PC-9 (cell line): Measurements from ENCODE around the gene SLX4IP. TPM values are rescaled to one million over a fixed set of nuclear protein-coding genes. Genes with fewer than 3 reads are reported as not detected.

ENCODE experiments used
- BruUV-seq: library from RNA; stranded (reverse); fragments of 400-500 nt; replicated peaks from 2 replicates; lab custom pipeline; 2021; lab: Mats Ljungman, UMichigan
- CTCF ChIA-PET: fragments of 300-600 bp; sonication (Branson Sonifier 250); formaldehyde crosslinking; loops from one replicate; lab custom pipeline; 2022; ENCODE audit warnings: antibody characterized with exemption; lab: Charles Lee
- POLR2A ChIA-PET: fragments of 300-600 bp; sonication (Branson Sonifier 250); formaldehyde crosslinking; loops from one replicate; lab custom pipeline; 2022; ENCODE audit warnings: antibody characterized with exemption; ENCODE audit not compliant: unreplicated experiment; lab: Charles Lee
- DNase-seq, 2 experiments: peaks; one replicate each; pipeline versions ENCODE4 v3.0.0 to v3.0.0-alpha.2; 2015 to 2022; ENCODE audit warnings: mixed read lengths in 1 of 2
- H2AFZ ChIP-seq: fragments of 200-600 bp; sonication (generic); 2 replicates; pipeline ENCODE4 v1.8.1; 2017; ENCODE audit warnings: antibody characterized with exemption
- H3F3A ChIP-seq: fragments of 200-600 bp; sonication (generic); 2 replicates; pipeline ENCODE4 v1.8.1; 2017; ENCODE audit warnings: antibody characterized with exemption, mild to moderate bottlenecking, low read depth; ENCODE audit not compliant: insufficient read depth
- H3K27ac ChIP-seq: fragments of 200-600 bp; sonication (generic); 2 replicates; pipeline ENCODE4 v1.6.1; 2016; ENCODE audit warnings: mixed run types
- H3K27me3 ChIP-seq: fragments of 200-600 bp; sonication (generic); 2 replicates; pipeline ENCODE4 v1.6.1; 2016; ENCODE audit warnings: low read depth, mixed run types; ENCODE audit not compliant: insufficient read depth
- H3K36me3 ChIP-seq: fragments of 200-600 bp; sonication (generic); 2 replicates; pipeline ENCODE4 v1.6.1; 2016; ENCODE audit warnings: low read depth, mixed run types
- H3K4me1 ChIP-seq: fragments of 200-600 bp; sonication (generic); replicated peaks from 2 replicates; pipeline ENCODE4 v1.6.1; 2016; ENCODE audit warnings: mixed run types; ENCODE audit not compliant: insufficient read depth
- H3K4me2 ChIP-seq: fragments of 200-600 bp; sonication (generic); 2 replicates; pipeline ENCODE4 v1.6.1; 2017; ENCODE audit warnings: mixed run types
- H3K4me3 ChIP-seq: fragments of 200-600 bp; sonication (generic); 2 replicates; pipeline ENCODE4 v1.6.1; 2016; ENCODE audit warnings: mixed run types
- H3K79me2 ChIP-seq: fragments of 200-600 bp; sonication (generic); 2 replicates; pipeline ENCODE4 v1.6.1; 2017; ENCODE audit warnings: low read depth, mixed run types
- H3K9me2 ChIP-seq: fragments of 200-600 bp; sonication (generic); 2 replicates; pipeline ENCODE4 v1.8.1; 2017; ENCODE audit warnings: mild to moderate bottlenecking; ENCODE audit not compliant: insufficient read depth
- H3K9me3 ChIP-seq: fragments of 200-600 bp; sonication (generic); 2 replicates; pipeline ENCODE4 v1.8.1; 2016; ENCODE audit warnings: low read depth; ENCODE audit not compliant: insufficient read depth
- H4K20me1 ChIP-seq: fragments of 200-600 bp; sonication (generic); 2 replicates; pipeline ENCODE4 v1.8.1; 2017; ENCODE audit not compliant: insufficient read depth
- CTCF ChIP-seq: fragments of 200-600 bp; sonication (generic); conservative IDR thresholded peaks from 2 replicates; pipeline ENCODE4 v1.6.1; 2017; ENCODE audit warnings: mixed run types, antibody characterized with exemption, mild to moderate bottlenecking, moderate library complexity
- EZH2 ChIP-seq: fragments of 200-600 bp; sonication (generic); IDR thresholded peaks from 2 replicates; pipeline ENCODE4 v1.8.0; 2017; ENCODE audit warnings: antibody characterized with exemption, low read depth
- intact Hi-C: fragments of 100-400 bp; cut with micrococcal nuclease; formaldehyde crosslinking; loops from one replicate; pipeline ENCODE4 v1.10.0; 2022; ENCODE audit not compliant: unreplicated experiment
- total RNA-seq: library from RNA; stranded (reverse); gene quantifications from 2 replicates; pipeline ENCODE4 v1.2.3, GENCODE V29; 2021

Gene SLX4IP
- total RNA-seq, 1 experiment from 2014 or later, result 13.4 TPM

DNA sequence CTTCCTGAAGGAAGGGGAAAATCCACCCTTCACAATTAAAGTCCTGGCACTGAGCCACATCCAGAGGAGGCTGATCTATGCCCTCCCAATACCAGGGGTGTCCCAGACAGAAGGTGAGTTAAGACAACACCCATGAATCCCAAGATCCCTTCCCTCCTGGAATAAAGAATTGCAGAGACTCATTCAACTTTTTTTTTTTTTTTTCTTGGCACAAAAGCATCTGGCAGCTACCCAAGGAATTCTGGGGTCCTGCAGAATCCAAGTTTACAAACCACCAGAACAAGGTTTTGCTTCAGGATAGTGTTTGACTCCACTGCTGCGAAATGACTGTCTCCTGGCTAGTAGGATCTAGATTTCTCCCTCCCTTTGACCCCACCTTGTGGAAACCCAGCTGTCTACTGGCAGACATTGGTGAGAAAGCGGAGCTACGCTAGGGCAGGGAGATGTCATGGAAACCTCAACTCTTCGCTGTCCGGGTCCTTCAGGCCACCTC lies 201.3 kb downstream of the SLX4IP start:
- intact Hi-C loops, result loop anchor here (5.0 kb wide), 2 partner anchors 44 to 79 kb away; no protein-coding TSS in a partner anchor
- ChIA-PET CTCF (interaction anchor here (0.6 to 1.2 kb wide), 2 partner anchors 35 to 907 kb away, joined by 3 to 4 read pairs; no protein-coding TSS in a partner anchor), POLR2A (interaction anchor here (0.7 kb wide), 1 partner anchor 288 kb away, joined by 8 read pairs; no protein-coding TSS in a partner anchor)
- Histone ChIP-seq H3K4me3 (no peak overlapping the region), H3K9me3 (no peaks in the 10 kb centered on the region), H3K4me1 (no peaks in the 10 kb centered on the region), H3K27ac (no peak overlapping the region), H4K20me1 (no peaks in the 10 kb centered on the region), H3F3A (no peaks in the 10 kb centered on the region; the same call in none of the 2 replicates), H3K4me2 (no peak overlapping the region), H3K36me3 (peaks cover 13% of the 10 kb centered on the region; the same call in 1 of the 2 replicates), H3K79me2 (no peaks in the 10 kb centered on the region), H2AFZ (no peak overlapping the region), H3K9me2 (no peaks in the 10 kb centered on the region), H3K27me3 (no peaks in the 10 kb centered on the region)
- BruUV-seq, result no TSS peak
- no peak for TF ChIP-seq CTCF
- no peak for TF ChIP-seq EZH2
- DNase-seq, result no peak

GRCh38 chr20:10637031-10637559 lies 202.0 kb downstream of the SLX4IP start:
- peaks cover 14% of the 10 kb centered on the region; the same call in 1 of the 2 replicates for H3K36me3 ChIP-seq
- H4K20me1 ChIP-seq, result no peaks in the 10 kb centered on the region
- H3F3A ChIP-seq, result no peaks in the 10 kb centered on the region; the same call in none of the 2 replicates
- H3K9me3 ChIP-seq, result no peaks in the 10 kb centered on the region
- no peaks in the 10 kb centered on the region for H3K9me2 ChIP-seq
- no peaks in the 10 kb centered on the region for H3K27me3 ChIP-seq
- CTCF ChIA-PET, result interaction anchor here (0.6 to 1.2 kb wide), 2 partner anchors 34 to 906 kb away, joined by 3 to 4 read pairs; no protein-coding TSS in a partner anchor
- no peaks in the 10 kb centered on the region for H3K4me1 ChIP-seq
- TF ChIP-seq EZH2 (no peak), CTCF (no peak)
- intact Hi-C loops, result loop anchor here (5.0 kb wide), 2 partner anchors 45 to 80 kb away; no protein-coding TSS in a partner anchor
- no peak for DNase-seq
- H3K4me2 ChIP-seq, result no peak overlapping the region
- POLR2A ChIA-PET, result interaction anchor here (0.7 kb wide), 1 partner anchor 288 kb away, joined by 8 read pairs; no protein-coding TSS in a partner anchor
- H2AFZ ChIP-seq, result no peak overlapping the region
- no peaks in the 10 kb centered on the region for H3K79me2 ChIP-seq
- no peak overlapping the region for H3K27ac ChIP-seq
- BruUV-seq, result no TSS peak
- no peak overlapping the region for H3K4me3 ChIP-seq

GRCh38 chr20:10637563-10637962 lies 202.5 kb downstream of the SLX4IP start:
- intact Hi-C loops, result loop anchor here (5.0 kb wide), 2 partner anchors 45 to 80 kb away; no protein-coding TSS in a partner anchor
- H4K20me1 ChIP-seq, result no peaks in the 10 kb centered on the region
- no peak overlapping the region for H3K4me3 ChIP-seq
- TF ChIP-seq EZH2, result no peak
- no peak for TF ChIP-seq CTCF
- H3K9me3 ChIP-seq, result no peaks in the 10 kb centered on the region
- no peak overlapping the region for H3K27ac ChIP-seq
- POLR2A ChIA-PET, result no interaction called here
- H3F3A ChIP-seq, result no peaks in the 10 kb centered on the region; the same call in none of the 2 replicates
- no peak for DNase-seq
- no peaks in the 10 kb centered on the region for H3K79me2 ChIP-seq
- H3K36me3 ChIP-seq, result peaks cover 17% of the 10 kb centered on the region; the same call in 1 of the 2 replicates
- no peaks in the 10 kb centered on the region for H3K27me3 ChIP-seq
- H3K4me2 ChIP-seq, result no peak overlapping the region
- CTCF ChIA-PET, result interaction anchor here (0.8 kb wide), 1 partner anchor 10 kb away, joined by 4 read pairs; no protein-coding TSS in a partner anchor
- H3K4me1 ChIP-seq, result no peaks in the 10 kb centered on the region
- no peaks in the 10 kb centered on the region for H3K9me2 ChIP-seq
- H2AFZ ChIP-seq, result no peak overlapping the region
- BruUV-seq, result no TSS peak
